ENCODE data around the gene ADCY5.

Gene ADCY5

DNA sequence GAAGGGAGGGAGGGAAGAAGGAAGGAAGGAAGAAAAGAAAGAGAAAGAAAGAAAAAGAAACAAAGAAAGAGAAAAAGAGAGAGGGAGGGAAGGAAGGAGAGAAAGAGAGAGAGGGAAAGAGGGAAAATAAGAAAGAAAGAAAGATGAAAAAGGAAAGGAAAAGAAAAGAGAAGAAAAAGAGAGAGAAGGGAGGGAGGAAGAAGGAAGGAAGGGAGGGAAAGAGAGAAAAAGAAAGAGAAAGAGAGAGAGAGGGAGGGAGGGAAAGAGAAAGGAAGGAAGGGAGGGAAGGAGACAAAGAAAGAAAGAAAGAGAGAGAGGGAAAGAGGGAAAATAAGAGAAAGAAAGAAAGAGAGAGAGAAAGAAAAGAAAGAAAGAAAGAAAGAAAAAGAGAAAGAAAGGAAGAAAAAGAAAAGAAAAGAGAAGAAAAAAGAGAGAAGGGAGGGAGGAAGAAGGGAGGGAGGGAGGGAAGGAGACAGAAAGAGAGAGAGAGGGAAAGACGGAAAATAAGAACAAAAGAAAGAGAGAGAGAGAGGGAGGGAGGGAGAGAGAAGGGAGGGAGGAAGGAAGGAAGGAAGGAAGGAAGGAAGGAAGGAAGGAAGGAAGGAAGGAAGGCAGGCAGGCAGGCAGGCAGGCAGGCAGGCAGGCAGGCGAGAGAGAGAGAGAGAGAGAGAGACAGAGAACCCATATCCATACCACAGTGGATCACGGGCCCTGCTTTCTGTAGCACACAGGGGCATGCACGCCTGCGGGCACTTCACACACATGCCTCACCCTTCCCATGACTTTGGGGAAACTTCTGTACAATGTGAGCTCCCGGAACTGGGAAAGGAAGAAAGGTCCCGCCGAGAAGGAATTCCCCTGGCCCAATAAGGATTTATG is 52.5 kb downstream of the ADCY5 start:
- no peak overlapping the region for H3K4me3 ChIP-seq (ENCODE audit: control insufficient read depth, low read depth, low read length)
- TF ChIP-seq, protein P1, sequence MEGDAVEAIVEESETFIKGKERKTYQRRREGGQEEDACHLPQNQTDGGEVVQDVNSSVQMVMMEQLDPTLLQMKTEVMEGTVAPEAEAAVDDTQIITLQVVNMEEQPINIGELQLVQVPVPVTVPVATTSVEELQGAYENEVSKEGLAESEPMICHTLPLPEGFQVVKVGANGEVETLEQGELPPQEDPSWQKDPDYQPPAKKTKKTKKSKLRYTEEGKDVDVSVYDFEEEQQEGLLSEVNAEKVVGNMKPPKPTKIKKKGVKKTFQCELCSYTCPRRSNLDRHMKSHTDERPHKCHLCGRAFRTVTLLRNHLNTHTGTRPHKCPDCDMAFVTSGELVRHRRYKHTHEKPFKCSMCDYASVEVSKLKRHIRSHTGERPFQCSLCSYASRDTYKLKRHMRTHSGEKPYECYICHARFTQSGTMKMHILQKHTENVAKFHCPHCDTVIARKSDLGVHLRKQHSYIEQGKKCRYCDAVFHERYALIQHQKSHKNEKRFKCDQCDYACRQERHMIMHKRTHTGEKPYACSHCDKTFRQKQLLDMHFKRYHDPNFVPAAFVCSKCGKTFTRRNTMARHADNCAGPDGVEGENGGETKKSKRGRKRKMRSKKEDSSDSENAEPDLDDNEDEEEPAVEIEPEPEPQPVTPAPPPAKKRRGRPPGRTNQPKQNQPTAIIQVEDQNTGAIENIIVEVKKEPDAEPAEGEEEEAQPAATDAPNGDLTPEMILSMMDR (IDR thresholded peaks at IDR 0.05; ENCODE audit: control insufficient read depth, insufficient read depth, low read depth, low read length, missing control alignments) = no peak
- DNase-seq (ENCODE audit: low read depth) = no peak

DNA sequence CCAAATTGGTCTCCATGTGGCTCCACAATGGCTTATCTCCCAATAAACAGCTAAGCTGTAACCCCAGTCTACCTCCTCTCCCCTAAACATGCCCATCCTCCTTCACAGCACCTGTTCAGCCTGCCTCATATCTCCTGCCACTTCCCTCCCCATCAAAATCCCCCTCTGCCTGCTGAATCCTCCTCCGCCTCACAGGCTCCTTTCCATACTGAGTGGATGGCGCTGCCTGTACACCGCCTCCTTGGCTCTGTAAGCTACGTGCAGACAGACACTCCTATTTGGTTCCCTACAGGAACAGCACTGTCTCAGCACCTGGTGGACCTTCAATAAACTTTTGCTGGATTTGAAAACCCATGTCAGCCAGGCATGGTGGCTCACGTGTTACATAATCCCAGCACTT is 53.7 kb downstream of the ADCY5 start:
- DNase-seq (ENCODE audit: low read depth) = no peak
- H3K4me3 ChIP-seq (ENCODE audit: control insufficient read depth, low read depth, low read length) = no peak overlapping the region
- TF ChIP-seq, protein P1 (IDR thresholded peaks at IDR 0.05; ENCODE audit: control insufficient read depth, insufficient read depth, low read depth, low read length, missing control alignments) = no peak

DNA sequence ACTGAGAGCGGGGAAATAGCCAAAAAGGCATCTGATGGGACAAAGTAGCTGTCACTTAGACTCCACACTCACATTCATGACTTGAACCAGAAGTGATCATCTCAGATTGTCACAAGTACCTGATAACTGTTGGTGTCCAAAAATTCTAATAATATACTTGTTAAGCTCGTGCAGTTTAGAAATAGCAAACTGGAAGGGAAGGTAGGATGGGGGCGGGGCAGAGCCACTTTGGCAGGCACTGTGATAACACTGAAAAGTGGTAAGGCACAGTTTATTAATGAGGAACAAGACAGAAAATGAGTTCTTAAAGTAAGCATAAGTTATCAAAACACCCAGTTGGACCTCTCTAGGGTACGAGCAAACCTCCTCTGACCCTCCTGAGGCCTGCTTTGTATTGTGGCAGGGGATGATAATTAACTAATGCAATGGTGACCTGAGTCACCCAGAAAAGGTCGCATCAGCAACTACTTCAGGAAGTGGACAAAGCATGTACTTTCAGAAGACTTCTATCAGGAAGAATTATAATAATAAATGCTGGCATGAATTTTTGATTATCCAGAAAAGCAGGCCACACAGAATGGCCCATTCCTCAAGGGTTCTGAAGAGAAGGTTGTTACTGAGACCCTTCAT is 54.4 kb downstream of the ADCY5 start:
- DNase-seq (ENCODE audit: low read depth) = no peak
- H3K4me3 ChIP-seq (ENCODE audit: control insufficient read depth, low read depth, low read length) = no peak overlapping the region
- TF ChIP-seq, protein P1 (IDR thresholded peaks at IDR 0.05; ENCODE audit: control insufficient read depth, insufficient read depth, low read depth, low read length, missing control alignments) = no peak

DNA sequence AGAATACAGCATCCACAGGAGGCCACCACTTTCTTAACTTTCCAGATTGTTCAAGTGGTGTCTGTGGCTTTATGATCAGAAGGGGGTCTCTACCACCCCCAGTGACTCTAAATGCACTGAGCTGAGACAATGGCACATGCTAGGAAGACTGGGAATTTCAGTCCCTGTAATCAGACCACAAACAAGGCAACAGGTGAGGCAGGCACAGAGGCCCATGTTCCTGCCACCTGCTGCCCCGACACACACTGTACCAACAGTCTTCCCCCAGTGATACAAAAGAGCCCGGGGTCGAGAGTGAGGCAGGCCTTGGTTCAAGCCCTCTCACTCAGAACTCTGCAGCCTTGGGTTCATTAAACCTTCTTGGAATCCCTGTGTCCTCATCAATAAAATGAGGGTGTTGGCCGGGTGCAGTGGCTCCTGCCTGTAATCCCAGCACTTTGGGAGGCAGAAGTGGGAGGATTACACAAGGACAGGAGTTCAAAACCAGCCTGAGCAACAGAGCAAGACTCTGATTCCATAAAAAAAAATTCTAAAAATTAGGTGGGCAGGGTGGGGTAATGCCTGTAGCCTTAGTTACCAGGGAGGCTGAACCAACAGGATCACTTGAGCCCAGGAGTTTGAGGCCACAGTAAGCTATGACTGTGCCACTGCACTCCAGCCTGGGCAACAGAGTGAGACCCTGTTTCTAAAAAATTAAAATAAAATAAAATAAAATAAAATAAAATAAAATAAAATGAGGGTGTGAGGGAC is 55.8 kb downstream of the ADCY5 start:
- DNase-seq (ENCODE audit: low read depth) = no peak

DNA sequence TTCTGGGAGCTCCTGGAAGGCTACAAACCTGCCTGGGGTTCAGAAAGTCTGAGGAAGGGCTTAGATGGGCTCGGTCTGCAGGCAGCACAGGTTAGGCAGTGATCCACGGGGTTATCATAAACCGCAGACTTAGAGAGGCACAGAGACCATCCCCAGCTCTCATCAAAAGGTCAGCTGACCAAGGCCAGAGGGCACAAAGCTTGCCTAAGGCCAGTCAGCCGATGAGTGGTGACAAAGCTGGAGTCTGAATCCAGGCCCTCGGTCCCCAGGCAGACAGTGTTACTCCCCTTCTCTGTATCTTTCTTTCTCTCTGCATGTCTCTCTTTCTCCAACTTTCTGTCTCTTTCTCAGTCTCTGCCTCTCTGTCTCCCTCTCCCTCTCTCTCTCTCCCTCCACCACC is 56.5 kb downstream of the ADCY5 start:
- no peak overlapping the region for H3K4me3 ChIP-seq (ENCODE audit: control insufficient read depth, low read depth, low read length)
- no peak for DNase-seq (ENCODE audit: low read depth)
- TF ChIP-seq, protein P1 (IDR thresholded peaks at IDR 0.05; ENCODE audit: control insufficient read depth, insufficient read depth, low read depth, low read length, missing control alignments) = no peak

More for the DNA sequence above, 55.8 kb downstream of the ADCY5 start:
- no peak overlapping the region for H3K4me3 ChIP-seq (ENCODE audit: control insufficient read depth, low read depth, low read length)
- TF ChIP-seq, protein P1 (IDR thresholded peaks at IDR 0.05; ENCODE audit: control insufficient read depth, insufficient read depth, low read depth, low read length, missing control alignments) = no peak

DNA sequence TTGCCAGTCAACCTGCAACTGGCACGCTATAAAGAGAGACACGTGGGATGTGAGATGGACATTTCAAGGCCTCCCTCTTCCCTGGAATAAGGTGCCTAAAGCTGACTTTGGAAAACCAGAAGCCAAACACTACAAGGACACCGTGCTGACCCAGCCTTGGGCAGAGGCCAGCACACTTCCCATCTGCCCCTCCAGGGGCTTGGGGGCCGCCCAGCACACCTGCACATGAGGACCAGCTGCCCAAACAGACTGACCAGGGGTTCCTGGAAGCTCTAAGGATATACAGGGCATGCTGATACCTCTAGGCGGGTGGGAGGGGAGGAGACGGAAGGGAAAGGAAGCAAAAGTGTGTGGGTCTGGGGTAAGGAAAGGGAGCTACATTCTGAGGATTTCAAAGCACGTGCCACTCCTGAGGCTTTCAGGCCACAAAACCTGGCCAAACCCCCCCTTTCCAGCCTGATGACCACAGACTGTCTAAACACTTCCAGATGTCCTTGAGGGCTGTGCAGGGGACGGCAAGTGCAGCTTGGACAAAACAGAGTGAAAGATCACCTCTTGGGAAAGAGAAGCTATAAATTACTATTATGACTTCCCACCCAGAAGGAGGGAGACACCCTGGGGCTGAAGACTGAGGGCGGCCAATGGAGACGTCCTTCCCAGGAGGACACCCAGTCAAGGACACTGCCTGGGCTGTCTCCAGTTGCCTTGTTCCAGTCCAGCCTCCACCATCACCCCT is 57.9 kb downstream of the ADCY5 start:
- TF ChIP-seq, protein P1 (IDR thresholded peaks at IDR 0.05; ENCODE audit: control insufficient read depth, insufficient read depth, low read depth, low read length, missing control alignments) = no peak
- H3K4me3 ChIP-seq (ENCODE audit: control insufficient read depth, low read depth, low read length) = no peak overlapping the region
- peak; percentile 31 for DNase-seq (ENCODE audit: low read depth)

Measured in AG09309 (cell line).